ENCODE measurements around the gene SPOCK1.

- TF ChIP-seq CTCF (IDR thresholded peaks at IDR 0.05; ENCODE audit: low read depth, low read length) (no peak), POLR2A (IDR thresholded peaks at IDR 0.05; ENCODE audit: extremely low read depth, insufficient read length) (no peak), MAX (IDR thresholded peaks at IDR 0.05; ENCODE audit: low read depth, low read length) (no peak), MYC (IDR thresholded peaks at IDR 0.05; ENCODE audit: low read depth, low read length) (no peak)
Measured at GRCh38 chr5:137188566-137188965, 310.6 kb downstream of the SPOCK1 start.
